B cell (primary cell): ENCODE measurements around the gene PSD.

Experiments
- EZH2 ChIP-seq: IDR thresholded peaks from 2 replicates; pipeline ENCODE4 v1.6.1; 2012; ENCODE audit warnings: borderline replicate concordance, low read depth, mild to moderate bottlenecking, moderate library complexity, low read length; ENCODE audit not compliant: insufficient read depth, poor library complexity, severe bottlenecking
- TF ChIP-seq, protein P1 (sequence below): fragments of 200-600 bp; IDR thresholded peaks from one replicate; pipeline ENCODE4 v1.8.0; 2022; ENCODE audit warnings: antibody characterized with exemption, mild to moderate bottlenecking

DNA sequence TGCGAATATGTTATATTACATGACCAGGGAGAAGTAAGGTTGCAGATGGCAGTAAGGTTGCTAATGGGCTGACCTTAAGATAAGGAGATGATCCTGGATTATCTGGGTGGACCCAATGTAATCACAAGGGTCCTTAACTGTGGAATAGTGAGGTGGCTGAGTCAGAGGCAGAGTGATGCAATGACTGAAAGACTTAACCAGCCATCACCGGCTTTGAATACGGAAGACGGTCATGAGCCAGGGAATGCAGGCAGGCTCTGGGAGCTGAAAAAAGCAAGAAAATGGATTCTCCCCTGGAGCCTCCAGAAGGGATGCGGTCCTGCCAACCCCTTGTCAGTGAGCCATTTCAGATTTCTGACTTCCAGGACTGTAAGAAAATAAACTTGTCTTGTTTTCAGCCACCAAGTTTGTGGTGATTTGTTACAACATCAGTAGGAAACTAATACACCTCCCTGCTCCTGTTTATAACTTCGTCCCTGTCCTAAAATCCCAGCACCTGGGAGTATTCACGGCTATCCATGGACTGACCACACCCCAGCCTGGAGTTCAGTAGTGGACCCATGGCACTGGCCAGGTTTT, 37.4 kb upstream of the PSD start:
- TF ChIP-seq, protein P1, sequence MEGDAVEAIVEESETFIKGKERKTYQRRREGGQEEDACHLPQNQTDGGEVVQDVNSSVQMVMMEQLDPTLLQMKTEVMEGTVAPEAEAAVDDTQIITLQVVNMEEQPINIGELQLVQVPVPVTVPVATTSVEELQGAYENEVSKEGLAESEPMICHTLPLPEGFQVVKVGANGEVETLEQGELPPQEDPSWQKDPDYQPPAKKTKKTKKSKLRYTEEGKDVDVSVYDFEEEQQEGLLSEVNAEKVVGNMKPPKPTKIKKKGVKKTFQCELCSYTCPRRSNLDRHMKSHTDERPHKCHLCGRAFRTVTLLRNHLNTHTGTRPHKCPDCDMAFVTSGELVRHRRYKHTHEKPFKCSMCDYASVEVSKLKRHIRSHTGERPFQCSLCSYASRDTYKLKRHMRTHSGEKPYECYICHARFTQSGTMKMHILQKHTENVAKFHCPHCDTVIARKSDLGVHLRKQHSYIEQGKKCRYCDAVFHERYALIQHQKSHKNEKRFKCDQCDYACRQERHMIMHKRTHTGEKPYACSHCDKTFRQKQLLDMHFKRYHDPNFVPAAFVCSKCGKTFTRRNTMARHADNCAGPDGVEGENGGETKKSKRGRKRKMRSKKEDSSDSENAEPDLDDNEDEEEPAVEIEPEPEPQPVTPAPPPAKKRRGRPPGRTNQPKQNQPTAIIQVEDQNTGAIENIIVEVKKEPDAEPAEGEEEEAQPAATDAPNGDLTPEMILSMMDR: no peak
- no peak for TF ChIP-seq EZH2
